GM12878 (cell line): Measurements from ENCODE around the gene KIF21A. TPM values are rescaled to one million over a fixed set of nuclear protein-coding genes. Genes with fewer than 3 reads are reported as not detected.

Experiments
- ATAC-seq: fragments of 200-7000 bp; cut with Tn5 transposase; 3 replicates; pipeline ENCODE4 v1.9.1; 2020; ENCODE audit warnings: mild to moderate bottlenecking, moderate library complexity
- BruUV-seq: library from RNA; stranded (reverse); fragments of 400-500 nt; replicated peaks from 2 replicates; lab custom pipeline; 2021; lab: Mats Ljungman, UMichigan
- CTCF ChIA-PET: fragments of 300-600 bp; sonication (Branson Sonifier 250); formaldehyde crosslinking; extraction: SDS; loops from one replicate; lab custom pipeline; 2021; ENCODE audit warnings: inconsistent platforms; lab: Yijun Ruan, JAX
- POLR2A ChIA-PET: fragments of 350-600 bp; formaldehyde crosslinking; extraction: SDS; loops from one replicate; lab custom pipeline; 2021; ENCODE audit warnings: inconsistent platforms; lab: Charles Lee
- RAD21 ChIA-PET: fragments of 300-600 bp; sonication (Branson Sonifier 250); formaldehyde crosslinking; loops from one replicate; lab custom pipeline; 2023; ENCODE audit warnings: antibody characterized with exemption; ENCODE audit not compliant: unreplicated experiment; lab: Charles Lee
- SMC1A ChIA-PET: fragments of 300-600 bp; sonication (Branson Sonifier 250); formaldehyde crosslinking; loops from one replicate; lab custom pipeline; 2023; ENCODE audit not compliant: unreplicated experiment, uncharacterized antibody; lab: Charles Lee
- DNase-seq: peaks from one replicate; pipeline ENCODE4 v3.0.0-alpha.2; 2011; ENCODE audit warnings: low read depth, low spot score
- FAIRE-seq: peaks from 3 replicates; lab custom pipeline; 2011; peaks lifted over from hg19 to GRCh38; lab: Jason Lieb, UNC
- H2AFZ ChIP-seq: 2 replicates; pipeline ENCODE4 v1.6.0; 2011; ENCODE audit warnings: low read depth, low read length, control low read depth; ENCODE audit not compliant: control insufficient read depth
- H3K27ac ChIP-seq: 2 replicates; pipeline ENCODE4 v1.5.1; 2011; ENCODE audit warnings: control low read depth; ENCODE audit not compliant: control insufficient read depth, insufficient read depth
- H3K27me3 ChIP-seq, 2 experiments: replicated peaks in 1 of 2; 2 replicates each; pipeline versions ENCODE4 v1.6.0 to v1.6.1; 2011; ENCODE audit warnings: low read length in 1 of 2; ENCODE audit not compliant: control insufficient read depth in 2 of 2, insufficient read depth in 2 of 2
- H3K36me3 ChIP-seq, 2 experiments: 2 replicates each; pipeline ENCODE4 v1.5.1; 2011; ENCODE audit warnings: low read length in 1 of 2; ENCODE audit not compliant: control insufficient read depth in 2 of 2, insufficient read depth in 2 of 2
- H3K4me1 ChIP-seq: 2 replicates; pipeline ENCODE4 v1.6.1; 2011; ENCODE audit warnings: mild to moderate bottlenecking, low read length, moderate library complexity, mixed read lengths; ENCODE audit not compliant: control insufficient read depth, insufficient read depth
- H3K4me2 ChIP-seq: 2 replicates; pipeline ENCODE4 v1.6.0; 2011; ENCODE audit warnings: control low read depth; ENCODE audit not compliant: control insufficient read depth, insufficient read depth
- H3K4me3 ChIP-seq: fragments of 200-600 bp; sonication (generic); 2 replicates; pipeline ENCODE4 v1.5.1; 2016
- H3K79me2 ChIP-seq: 2 replicates; pipeline ENCODE4 v1.6.0; 2011; ENCODE audit warnings: low read length; ENCODE audit not compliant: control insufficient read depth, insufficient read depth
- H3K9ac ChIP-seq: 2 replicates; pipeline ENCODE4 v1.8.0; 2011; ENCODE audit warnings: low read length, control low read depth, mixed read lengths; ENCODE audit not compliant: control insufficient read depth, insufficient read depth
- H3K9me3 ChIP-seq: replicated peaks from 3 replicates; pipeline ENCODE4 v1.5.1; 2011; ENCODE audit warnings: mild to moderate bottlenecking, low read length; ENCODE audit not compliant: control insufficient read depth, insufficient read depth
- H4K20me1 ChIP-seq: 2 replicates; pipeline ENCODE4 v1.6.0; 2011; ENCODE audit not compliant: control insufficient read depth, insufficient read depth
- CBFB ChIP-seq: IDR thresholded peaks from 2 replicates; pipeline ENCODE4 v1.6.1; 2016; ENCODE audit warnings: antibody characterized with exemption, low read depth
- FOS ChIP-seq: IDR thresholded peaks from 3 replicates; pipeline ENCODE4 v1.6.1; 2011; ENCODE audit warnings: borderline replicate concordance; ENCODE audit not compliant: insufficient read length; ENCODE audit errors: extremely low read depth
- HDAC2 ChIP-seq: fragments of 200-600 bp; sonication (generic); IDR thresholded peaks from 2 replicates; pipeline ENCODE4 v1.6.1; 2017
- IKZF1 ChIP-seq: fragments of 450-650 bp; conservative IDR thresholded peaks from 2 replicates; pipeline ENCODE4 v1.6.1; 2017; ENCODE audit warnings: antibody characterized with exemption, mild to moderate bottlenecking
- LARP7 ChIP-seq: fragments of 450-650 bp; IDR thresholded peaks from 2 replicates; pipeline ENCODE4 v1.6.1; 2017; ENCODE audit warnings: mild to moderate bottlenecking
- NR2F1 ChIP-seq: fragments of 450-650 bp; conservative IDR thresholded peaks from 2 replicates; pipeline ENCODE4 v1.6.1; 2017; ENCODE audit warnings: mild to moderate bottlenecking
- SUPT20H ChIP-seq: IDR thresholded peaks from 2 replicates; pipeline ENCODE4 v1.6.1; 2011; ENCODE audit warnings: low read depth, mild to moderate bottlenecking, low read length, moderate library complexity, borderline replicate concordance; ENCODE audit not compliant: control insufficient read depth
- WGBS: methylation state at CpG from one replicate; pipeline ENCODE4 v1.1.6; 2016; ENCODE audit warnings: low lambda C conversion rate; ENCODE audit not compliant: insufficient replicate concordance, insufficient coverage; ENCODE audit errors: missing lambda C conversion rate; 5-methylcytosine and 5-hydroxymethylcytosine counted together
- in situ Hi-C: fragments of 300-500 bp; cut with MboI; formaldehyde crosslinking; loops from 9 replicates; pipeline ENCODE4 v1.14.3; 2018; ENCODE audit warnings: mixed read lengths
- intact Hi-C: fragments of 100-400 bp; cut with micrococcal nuclease; formaldehyde crosslinking; loops from one replicate; pipeline ENCODE4 v1.14.2; 2022; ENCODE audit not compliant: unreplicated experiment
- polyA plus RNA-seq, 11 experiments: library from polyadenylated mRNA; depleted of rRNA in 4 of 11; unstranded in 6 of 11; stranded (reverse) in 5 of 11; fragments of >200 nt; fragmentation: Nextera tagmentation in 4 of 11; fragmentation: Illumina TruSeq in 1 of 11; extraction: Ambion mirVana in 4 of 11; extraction: Trizol in 1 of 11; gene quantifications; 1 replicate in 1 of 11; 2 replicates in 10 of 11; pipeline versions ENCODE4 v1.2.1 to v1.2.3, GENCODE V29; 2011 to 2016; ENCODE audit warnings: inconsistent platforms in 2 of 11, missing spikeins in 2 of 11, low read depth in 1 of 11
- total RNA-seq, 4 experiments: library from RNA; depleted of rRNA in 3 of 4; stranded (reverse); fragments of >200 nt in 3 of 4; fragmentation: Illumina TruSeq in 1 of 4; extraction: Trizol in 1 of 4; gene quantifications; 2 replicates each; pipeline versions ENCODE4 v1.2.1 to v1.2.3, GENCODE V29; 2013 to 2021
- TF ChIP-seq, protein P1 (sequence below): fragments of 450-650 bp; formaldehyde crosslinking; IDR thresholded peaks from 2 replicates; pipeline ENCODE4 v1.4.0; 2022; ENCODE audit warnings: mild to moderate bottlenecking, moderate library complexity

KIF21A gene
- total and polyA plus RNA-seq, 10 of the 15 experiments (the other 5 are each of a cell fraction or from before 2014, with no cell fraction given): 21.3 to 42.1 (median 24.5) TPM

- RAD21 ChIA-PET: interaction anchor here (0.6 to 1.8 kb wide), 5 partner anchors 9 to 860 kb away, joined by 3 to 8 read pairs (median 3); partner anchors contain the start of gene ABCD2
- peak; percentile 6 for ATAC-seq
- Histone ChIP-seq H2AFZ (no peak overlapping the region; the same call in 1 of the 2 replicates), H3K27ac (peak overlapping the region; percentile 50), H4K20me1 (no peaks in the 10 kb centered on the region), H3K27me3 (no peaks in the 10 kb centered on the region), H3K36me3 (no peaks in the 10 kb centered on the region; a peak in 1 of 4 replicates), H3K4me1 (peaks cover 27% of the 10 kb centered on the region), H3K9me3 (no peaks in the 10 kb centered on the region; the same call in 2 of the 3 replicates), H3K79me2 (no peaks in the 10 kb centered on the region; the same call in 1 of the 2 replicates), H3K4me2 (peak overlapping the region; percentile 61), H3K9ac (no peak overlapping the region), H3K4me3 (no peak overlapping the region)
- POLR2A ChIA-PET: interaction anchor here (1.0 to 1.9 kb wide), 5 partner anchors 12 to 70 kb away, joined by 3 to 5 read pairs (median 4); partner anchors contain the start of gene KIF21A
- intact Hi-C loops (loop anchor here (2.0 kb wide), 1 partner anchor 246 kb away; the partner anchor contains the start of gene ABCD2), in situ Hi-C loops (no loop called here)
- TF ChIP-seq FOS (no peak), LARP7 (no peak), SUPT20H (no peak), NR2F1 (no peak), IKZF1 (0 out of 2 replicates have a peak, but pooled peaks have one; percentile 24), HDAC2 (no peak), CBFB (0 out of 2 replicates have a peak, but pooled peaks have one; percentile 27)
- TF ChIP-seq, protein P1, sequence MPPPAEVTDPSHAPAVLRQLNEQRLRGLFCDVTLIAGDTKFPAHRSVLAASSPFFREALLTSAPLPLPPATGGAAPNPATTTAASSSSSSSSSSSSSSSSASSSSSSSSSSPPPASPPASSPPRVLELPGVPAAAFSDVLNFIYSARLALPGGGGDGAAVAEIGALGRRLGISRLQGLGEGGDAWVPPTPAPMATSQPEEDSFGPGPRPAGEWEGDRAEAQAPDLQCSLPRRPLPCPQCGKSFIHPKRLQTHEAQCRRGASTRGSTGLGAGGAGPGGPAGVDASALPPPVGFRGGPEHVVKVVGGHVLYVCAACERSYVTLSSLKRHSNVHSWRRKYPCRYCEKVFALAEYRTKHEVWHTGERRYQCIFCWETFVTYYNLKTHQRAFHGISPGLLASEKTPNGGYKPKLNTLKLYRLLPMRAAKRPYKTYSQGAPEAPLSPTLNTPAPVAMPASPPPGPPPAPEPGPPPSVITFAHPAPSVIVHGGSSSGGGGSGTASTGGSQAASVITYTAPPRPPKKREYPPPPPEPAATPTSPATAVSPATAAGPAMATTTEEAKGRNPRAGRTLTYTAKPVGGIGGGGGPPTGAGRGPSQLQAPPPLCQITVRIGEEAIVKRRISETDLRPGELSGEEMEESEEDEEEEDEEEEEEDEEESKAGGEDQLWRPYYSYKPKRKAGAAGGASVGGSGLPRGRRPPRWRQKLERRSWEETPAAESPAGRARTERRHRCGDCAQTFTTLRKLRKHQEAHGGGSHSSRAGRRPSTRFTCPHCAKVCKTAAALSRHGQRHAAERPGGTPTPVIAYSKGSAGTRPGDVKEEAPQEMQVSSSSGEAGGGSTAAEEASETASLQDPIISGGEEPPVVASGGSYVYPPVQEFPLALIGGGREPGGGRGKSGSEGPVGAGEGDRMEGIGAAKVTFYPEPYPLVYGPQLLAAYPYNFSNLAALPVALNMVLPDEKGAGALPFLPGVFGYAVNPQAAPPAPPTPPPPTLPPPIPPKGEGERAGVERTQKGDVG (CRISPR knock-in tag): no peak
- no peak for FAIRE-seq
- DNase-seq: no peak
- WGBS: 4% methylated on average over 2 of the region's 2 CpGs
- SMC1A ChIA-PET: interaction anchor here (0.7 to 2.9 kb wide), 14 partner anchors 9 to 264 kb away, joined by 3 to 9 read pairs (median 4); no protein-coding TSS in a partner anchor
- BruUV-seq: no TSS peak
- CTCF ChIA-PET: interaction anchor here (0.9 to 1.9 kb wide), 6 partner anchors 12 to 71 kb away, joined by 3 to 5 read pairs (median 4); no protein-coding TSS in a partner anchor
These were observed 70.6 kb downstream of the KIF21A start for GRCh38 chr12:39372204-39372925.
